ENCODE results near the gene STOML1.
"Not testable (repeated sequence)": the region's sequence is repeated elsewhere in the genome, so short reads cannot be mapped to it uniquely, and the experiment has no call there.

STOML1 gene

GRCh38 chr15:73972984-73973682 is 19.0 kb downstream of the STOML1 start:
- DNase-seq (ENCODE audit: low read depth, low spot score) = peak; percentile 81
- peak overlapping the region; percentile 29 for H3K4me3 ChIP-seq (ENCODE audit: low read length)

- no peak for DNase-seq (ENCODE audit: low read depth, low spot score)
- H3K4me3 ChIP-seq (ENCODE audit: low read length) = no peak overlapping the region
These were observed 22.8 kb downstream of the STOML1 start for GRCh38 chr15:73969151-73969759.

- no peak for DNase-seq (ENCODE audit: low read depth, low spot score)
- no peak overlapping the region for H3K4me3 ChIP-seq (ENCODE audit: low read length)
These were observed 23.6 kb downstream of the STOML1 start for GRCh38 chr15:73968461-73968860.

GRCh38 chr15:73965758-73966113 is 26.4 kb downstream of the STOML1 start:
- DNase-seq (ENCODE audit: low read depth, low spot score) = peak; percentile 93

GRCh38 chr15:73965094-73965757 is 26.9 kb downstream of the STOML1 start:
- peak overlapping the region; percentile 44 for H3K4me3 ChIP-seq (ENCODE audit: low read length)
- no peak for DNase-seq (ENCODE audit: low read depth, low spot score)

More at GRCh38 chr15:73965758-73966113, 26.4 kb downstream of the STOML1 start:
- H3K4me3 ChIP-seq (ENCODE audit: low read length) = peak overlapping the region; percentile 44

GRCh38 chr15:73964736-73965093 is 27.4 kb downstream of the STOML1 start:
- peak overlapping the region; percentile 44 for H3K4me3 ChIP-seq (ENCODE audit: low read length)
- peak; percentile 90 for DNase-seq (ENCODE audit: low read depth, low spot score)

- DNase-seq (ENCODE audit: low read depth, low spot score) = no peak
- H3K4me3 ChIP-seq (ENCODE audit: low read length) = no peak overlapping the region
These were observed 29.7 kb downstream of the STOML1 start for GRCh38 chr15:73962433-73962832.

- H3K4me3 ChIP-seq (ENCODE audit: low read length); DNase-seq (ENCODE audit: low read depth, low spot score): not testable (repeated sequence)
These were observed 31.5 kb downstream of the STOML1 start for GRCh38 chr15:73960472-73961070.

- no peak overlapping the region for H3K4me3 ChIP-seq (ENCODE audit: low read length)
These were observed 32.3 kb downstream of the STOML1 start for GRCh38 chr15:73959801-73960200.

GRCh38 chr15:73959012-73959581 is 33.0 kb downstream of the STOML1 start:
- peak; percentile 88 for DNase-seq (ENCODE audit: low read depth, low spot score)
- H3K4me3 ChIP-seq (ENCODE audit: low read length) = peak overlapping the region; percentile 20; the same call in 1 of the 2 replicates

More at GRCh38 chr15:73959801-73960200, 32.3 kb downstream of the STOML1 start:
- DNase-seq (ENCODE audit: low read depth, low spot score) = no peak

GRCh38 chr15:73957785-73958184 is 34.3 kb downstream of the STOML1 start:
- DNase-seq (ENCODE audit: low read depth, low spot score) = no peak
- no peak overlapping the region for H3K4me3 ChIP-seq (ENCODE audit: low read length)

- H3K4me3 ChIP-seq (ENCODE audit: low read length) = no peak overlapping the region
- no peak for DNase-seq (ENCODE audit: low read depth, low spot score)
These were observed 34.8 kb downstream of the STOML1 start for GRCh38 chr15:73957276-73957675.

GRCh38 chr15:73956743-73957135 is 35.4 kb downstream of the STOML1 start:
- DNase-seq (ENCODE audit: low read depth, low spot score) = no peak
- H3K4me3 ChIP-seq (ENCODE audit: low read length) = no peak overlapping the region

- no peak for DNase-seq (ENCODE audit: low read depth, low spot score)
- no peak overlapping the region for H3K4me3 ChIP-seq (ENCODE audit: low read length)
These were observed 36.0 kb downstream of the STOML1 start for GRCh38 chr15:73955861-73956742.

- DNase-seq (ENCODE audit: low read depth, low spot score) = no peak
These were observed 36.8 kb downstream of the STOML1 start for GRCh38 chr15:73955326-73955725.

GRCh38 chr15:73954188-73955145 is 37.6 kb downstream of the STOML1 start:
- H3K4me3 ChIP-seq (ENCODE audit: low read length) = no peak overlapping the region
- DNase-seq (ENCODE audit: low read depth, low spot score) = no peak

More at GRCh38 chr15:73955326-73955725, 36.8 kb downstream of the STOML1 start:
- H3K4me3 ChIP-seq (ENCODE audit: low read length) = no peak overlapping the region

- no peak overlapping the region for H3K4me3 ChIP-seq (ENCODE audit: low read length)
These were observed 39.0 kb downstream of the STOML1 start for GRCh38 chr15:73952913-73953750.

More at GRCh38 chr15:73952913-73953750, 39.0 kb downstream of the STOML1 start:
- DNase-seq (ENCODE audit: low read depth, low spot score) = no peak

Data from Jurkat, Clone E6-1 (cell line).